K562 (cell line): ENCODE measurements around the gene ACAD10. TPM values are rescaled to one million over a fixed set of nuclear protein-coding genes. Genes with fewer than 3 reads are reported as not detected.

Experiments used
- ATAC-seq: fragments of 200-7000 bp; cut with Tn5 transposase; 3 replicates; pipeline ENCODE4 v1.9.1; 2020; ENCODE audit warnings: moderate library complexity
- BruUV-seq: library from RNA; stranded (reverse); fragments of 400-500 nt; replicated peaks from 2 replicates; lab custom pipeline; 2021; lab: Mats Ljungman, UMichigan
- CTCF ChIA-PET: fragments of 300-600 bp; formaldehyde crosslinking; extraction: SDS; loops from one replicate; lab custom pipeline; 2021; ENCODE audit warnings: low intra/inter-chr PET ratio; lab: Yijun Ruan, JAX
- POLR2A ChIA-PET: fragments of 300-600, 350-650 bp; sonication (Branson Sonifier 250); formaldehyde crosslinking; extraction: SDS; loops from one replicate; lab custom pipeline; 2021; ENCODE audit warnings: antibody characterized with exemption, inconsistent platforms; lab: Yijun Ruan, JAX
- DNase-seq, 4 experiments: peaks; one replicate each; pipeline versions ENCODE4 v3.0.0 to v3.0.0-alpha.2; 2011 to 2018; ENCODE audit warnings: low spot score in 3 of 4, mixed read lengths in 3 of 4; ENCODE audit errors: extremely low read depth in 1 of 4
- FAIRE-seq: peaks from 2 replicates; lab custom pipeline; 2011; peaks lifted over from hg19 to GRCh38; lab: Jason Lieb, UNC
- H2AFZ ChIP-seq: 2 replicates; pipeline ENCODE4 v1.6.0; 2011; ENCODE audit warnings: low read depth, low read length, control low read depth, inconsistent platforms
- H3K27ac ChIP-seq: fragments of 200-600 bp; 3 replicates; pipeline ENCODE4 v1.8.0; 2011; ENCODE audit warnings: low read depth, mild to moderate bottlenecking, control low read depth, inconsistent platforms, low read length, moderate library complexity, mixed read lengths; ENCODE audit errors: extremely low read depth
- H3K27me3 ChIP-seq, 2 experiments: fragments of 300-600 bp in 1 of 2; 2 replicates in 1 of 2; 3 replicates in 1 of 2; pipeline versions ENCODE4 v1.6.0 to v1.8.0; 2011; ENCODE audit warnings: inconsistent platforms in 2 of 2, low read length in 2 of 2, mild to moderate bottlenecking in 1 of 2, mixed read lengths in 1 of 2, moderate library complexity in 1 of 2; ENCODE audit not compliant: control insufficient read depth in 2 of 2, insufficient read depth in 2 of 2
- H3K36me3 ChIP-seq: fragments of 300-600 bp; 3 replicates; pipeline ENCODE4 v1.8.0; 2011; ENCODE audit warnings: mild to moderate bottlenecking, low read length, inconsistent platforms; ENCODE audit not compliant: control insufficient read depth, insufficient read depth
- H3K4me1 ChIP-seq, 2 experiments: fragments of 200-600 bp in 1 of 2; replicated peaks in 1 of 2; 2 replicates in 1 of 2; 3 replicates in 1 of 2; pipeline versions ENCODE4 v1.5.1 to v1.8.0; 2011; ENCODE audit warnings: inconsistent platforms in 2 of 2, low read length in 2 of 2, mild to moderate bottlenecking in 1 of 2, mixed read lengths in 1 of 2, moderate library complexity in 1 of 2; ENCODE audit not compliant: control insufficient read depth in 2 of 2, insufficient read depth in 2 of 2
- H3K4me2 ChIP-seq: 2 replicates; pipeline ENCODE4 v1.6.1; 2011; ENCODE audit warnings: low read length, control low read depth, inconsistent platforms, mixed read lengths; ENCODE audit not compliant: insufficient read depth
- H3K4me3 ChIP-seq: fragments of 200-600 bp; sonication (generic), shearing (Covaris generic); 2 replicates; pipeline ENCODE4 v1.5.1; 2016; ENCODE audit warnings: control low read depth, inconsistent platforms
- H3K79me2 ChIP-seq: fragments of 200-600 bp; 3 replicates; pipeline ENCODE4 v1.8.0; 2011; ENCODE audit warnings: low read length, inconsistent platforms; ENCODE audit not compliant: control insufficient read depth, insufficient read depth
- H3K9ac ChIP-seq, 2 experiments: 2 replicates each; pipeline versions ENCODE4 v1.6.0 to v1.6.1; 2011; ENCODE audit warnings: low read depth in 2 of 2, low read length in 2 of 2, control low read depth in 1 of 2, inconsistent platforms in 1 of 2, mild to moderate bottlenecking in 1 of 2, mixed read lengths in 1 of 2; ENCODE audit not compliant: insufficient read depth in 1 of 2
- H3K9me1 ChIP-seq: one replicate; pipeline ENCODE4 v1.6.0; 2011; ENCODE audit warnings: inconsistent platforms, mild to moderate bottlenecking, low read length, moderate library complexity; ENCODE audit not compliant: control insufficient read depth, insufficient read depth
- H3K9me3 ChIP-seq: replicated peaks from 2 replicates; pipeline ENCODE4 v1.5.1; 2011; ENCODE audit warnings: low read depth, low read length, inconsistent platforms; ENCODE audit not compliant: control insufficient read depth, insufficient read depth
- H4K20me1 ChIP-seq: replicated peaks from 2 replicates; pipeline ENCODE4 v1.6.1; 2011; ENCODE audit warnings: low read length, inconsistent platforms, mixed read lengths; ENCODE audit not compliant: control insufficient read depth, insufficient read depth
- BCLAF1 ChIP-seq, 2 experiments: fragments of 450-650 bp in 1 of 2; IDR thresholded peaks; 2 replicates each; pipeline ENCODE4 v1.6.1; 2011 to 2017; ENCODE audit warnings: low read depth in 2 of 2, antibody characterized with exemption in 1 of 2, borderline replicate concordance in 1 of 2, low read length in 1 of 2, mild to moderate bottlenecking in 1 of 2, mixed read lengths in 1 of 2; ENCODE audit not compliant: control insufficient read depth in 1 of 2
- CEBPB ChIP-seq: fragments of 450-650 bp; IDR thresholded peaks from 2 replicates; pipeline ENCODE4 v1.6.1; 2016; ENCODE audit warnings: missing genetic modification characterization, missing compliant biosample characterization
- CEBPG ChIP-seq, 3 experiments: fragments of 200-800 bp in 1 of 3; sonication (Bioruptor generic) in 1 of 3; sonication (generic) in 1 of 3; formaldehyde crosslinking in 1 of 3; IDR thresholded peaks in 2 of 3; conservative IDR thresholded peaks in 1 of 3; 2 replicates each; pipeline versions ENCODE4 v1.6.1 to v1.8.0; 2016 to 2022; ENCODE audit warnings: missing compliant biosample characterization in 2 of 3, missing genetic modification characterization in 2 of 3, mild to moderate bottlenecking in 1 of 3, missing genetic modification reagents in 1 of 3
- GTF2B ChIP-seq: IDR thresholded peaks from 2 replicates; pipeline ENCODE4 v1.6.1; 2011; ENCODE audit not compliant: insufficient read length; ENCODE audit errors: extremely low read depth
- GTF2E2 ChIP-seq: fragments of 200-800 bp; sonication (Bioruptor generic); IDR thresholded peaks from 2 replicates; pipeline ENCODE4 v1.6.1; 2016; ENCODE audit warnings: missing genetic modification characterization, missing compliant biosample characterization
- NFE2 ChIP-seq: IDR thresholded peaks from 2 replicates; pipeline ENCODE4 v1.6.1; 2014; ENCODE audit warnings: antibody characterized with exemption, low read depth
- POLR2A ChIP-seq: fragments of 450-650 bp; conservative IDR thresholded peaks from 2 replicates; pipeline ENCODE4 v1.6.1; 2016
- RBM25 ChIP-seq: fragments of 200-400 bp; formaldehyde crosslinking; IDR thresholded peaks from 2 replicates; pipeline ENCODE4 v1.6.1; 2018; ENCODE audit warnings: low read length, low read depth, moderate library complexity; ENCODE audit not compliant: severe bottlenecking
- SAFB ChIP-seq: fragments of 200-400 bp; formaldehyde crosslinking; IDR thresholded peaks from 2 replicates; pipeline ENCODE4 v1.6.1; 2017; ENCODE audit warnings: low read depth, low read length, borderline replicate concordance
- STAT5A ChIP-seq: IDR thresholded peaks from 2 replicates; pipeline ENCODE4 v1.6.1; 2012; ENCODE audit warnings: low read length, inconsistent platforms, borderline replicate concordance
- USF2 ChIP-seq: sonication (generic); formaldehyde crosslinking; IDR thresholded peaks from 2 replicates; pipeline ENCODE4 v1.5.0; 2020; ENCODE audit warnings: missing genetic modification reagents
- ZNF316 ChIP-seq: fragments of 450-650 bp; IDR thresholded peaks from 2 replicates; pipeline ENCODE4 v1.6.1; 2016
- ZNF347 ChIP-seq: fragments of 450-650 bp; formaldehyde crosslinking; IDR thresholded peaks from 2 replicates; pipeline ENCODE4 v1.4.0; 2020; ENCODE audit warnings: low read depth, mild to moderate bottlenecking, moderate library complexity
- ZNF41 ChIP-seq: fragments of 250-450 bp; sonication (Bioruptor Pico); conservative IDR thresholded peaks from 2 replicates; pipeline ENCODE4 v1.4.0; 2020; ENCODE audit warnings: mild to moderate bottlenecking
- WGBS: fragments of 100-300 bp; shearing (Covaris generic); methylation state at CpG from one replicate; pipeline ENCODE4 v1.1.6; 2016; ENCODE audit warnings: low coverage, mixed read lengths; ENCODE audit not compliant: insufficient coverage; ENCODE audit errors: missing lambda C conversion rate; 5-methylcytosine and 5-hydroxymethylcytosine counted together
- in situ Hi-C: fragments of 300-500 bp; cut with MboI; formaldehyde crosslinking; loops from 4 replicates; pipeline ENCODE4 v1.15.0; 2018; ENCODE audit warnings: inconsistent platforms, mixed read lengths
- intact Hi-C: fragments of 100-400 bp; cut with micrococcal nuclease; formaldehyde crosslinking; loops from 2 replicates; pipeline ENCODE4 v1.14.2; 2022
- polyA plus RNA-seq, 8 experiments: library from polyadenylated mRNA; depleted of rRNA in 4 of 8; stranded (reverse) in 5 of 8; unstranded in 3 of 8; fragments of >200 nt; fragmentation: Nextera tagmentation in 2 of 8; fragmentation: Illumina TruSeq in 1 of 8; extraction: Ambion mirVana in 2 of 8; extraction: Trizol in 1 of 8; gene quantifications; 2 replicates each; pipeline versions ENCODE4 v1.2.1 to v1.2.3, GENCODE V29; 2011 to 2014; ENCODE audit warnings: inconsistent platforms in 1 of 8, missing spikeins in 1 of 8
- total RNA-seq, 7 experiments: library from RNA; depleted of rRNA in 6 of 7; stranded (reverse); fragments of >200 nt in 6 of 7; fragmentation: Illumina TruSeq in 2 of 7; extraction: Trizol in 2 of 7; gene quantifications; 2 replicates each; pipeline versions ENCODE4 v1.2.1 to v1.2.3, GENCODE V29; 2011 to 2021; ENCODE audit warnings: low replicate concordance in 1 of 7

Gene ACAD10
- total and polyA plus RNA-seq, 9 of the 15 experiments (the other 6 are each of a cell fraction or from before 2014, with no cell fraction given): 2.3 to 19.2 (median 12.0) TPM

GRCh38 chr12:111767362-111768158 is 81.7 kb downstream of the ACAD10 start:
- Histone ChIP-seq H3K27ac (no peak overlapping the region; the same call in 1 of the 3 replicates), H3K4me3 (peak overlapping the region; percentile 58), H4K20me1 (no peaks in the 10 kb centered on the region), H3K9me3 (no peaks in the 10 kb centered on the region), H3K27me3 (no peaks in the 10 kb centered on the region), H2AFZ (peak overlapping the region; percentile 89), H3K4me2 (peak overlapping the region; percentile 98), H3K9ac (peak overlapping the region; percentile 74 to 92), H3K9me1 (no peaks in the 10 kb centered on the region), H3K36me3 (no peaks in the 10 kb centered on the region), H3K79me2 (no peaks in the 10 kb centered on the region; the same call in 2 of the 3 replicates), H3K4me1 (peaks cover 20 to 22% of the 10 kb centered on the region in 2 experiments)
- POLR2A ChIA-PET: interaction anchor here (0.6 to 1.4 kb wide), 4 partner anchors 8 to 241 kb away, joined by 3 to 5 read pairs (median 4); no protein-coding TSS in a partner anchor
- in situ Hi-C loops: no loop called here
- CTCF ChIA-PET: no interaction called here
- no peak; the same call in 2 of the 3 replicates for ATAC-seq
- WGBS: 37% methylated on average over 16 of the region's 18 CpGs
- DNase-seq: no peak
- TSS peak; percentile 75 for BruUV-seq
- intact Hi-C loops: no loop called here
- peak; percentile 29 for FAIRE-seq
- no peak for TF ChIP-seq CEBPG (CRISPR knock-in tag; IDR thresholded peaks at IDR 0.05)
- peak; percentile 63 to 80 for TF ChIP-seq CEBPG (tag; conservative IDR thresholded peaks at IDR 0.05 in 1 of 2, IDR thresholded peaks at IDR 0.05 in 1 of 2)
- no peak for TF ChIP-seq USF2 (CRISPR knock-in tag)
- no peak for TF ChIP-seq POLR2A
- TF ChIP-seq NFE2: 0 out of 2 replicates have a peak, but pooled peaks have one; percentile 31
- no peak for TF ChIP-seq BCLAF1 (IDR thresholded peaks at IDR 0.05; ENCODE audit: borderline replicate concordance in 1 of 2, control insufficient read depth in 1 of 2, low read depth in 2 of 2, low read length in 1 of 2)
- peak; percentile 65; the same call in 1 of the 2 replicates for TF ChIP-seq GTF2E2
- no peak for TF ChIP-seq ZNF347 (CRISPR knock-in tag)
- peak; percentile 35 for TF ChIP-seq RBM25
- TF ChIP-seq CEBPB (tag): peak; percentile 80
- 0 out of 2 replicates have a peak, but pooled peaks have one; percentile 30 for TF ChIP-seq ZNF316
- TF ChIP-seq SAFB: no peak
- no peak for TF ChIP-seq ZNF41
- TF ChIP-seq STAT5A: no peak
- no peak for TF ChIP-seq GTF2B
